Measurements from ENCODE around the gene GRIA1.

GRIA1 gene

GRCh38 chr5:153780876-153781705 is 290.6 kb downstream of the GRIA1 start:
- no peak for DNase-seq (ENCODE audit: low read depth)

GRCh38 chr5:153782589-153783361 is 292.3 kb downstream of the GRIA1 start:
- no peak for DNase-seq (ENCODE audit: low read depth)

GRCh38 chr5:153783362-153783658 is 292.8 kb downstream of the GRIA1 start:
- no peak for DNase-seq (ENCODE audit: low read depth)

- DNase-seq (ENCODE audit: low read depth): no peak
These were observed 293.8 kb downstream of the GRIA1 start for GRCh38 chr5:153784277-153784676.

GRCh38 chr5:153791339-153791738 is 300.9 kb downstream of the GRIA1 start:
- no peak for DNase-seq (ENCODE audit: low read depth)

- DNase-seq (ENCODE audit: low read depth): no peak
These were observed 301.8 kb downstream of the GRIA1 start for GRCh38 chr5:153792305-153792704.

- no peak for DNase-seq (ENCODE audit: low read depth)
These were observed 303.2 kb downstream of the GRIA1 start for GRCh38 chr5:153793699-153794098.

GRCh38 chr5:153794327-153794726 is 303.9 kb downstream of the GRIA1 start:
- no peak for DNase-seq (ENCODE audit: low read depth)

- no peak for DNase-seq (ENCODE audit: low read depth)
These were observed 306.1 kb downstream of the GRIA1 start for GRCh38 chr5:153796527-153796926.

- DNase-seq (ENCODE audit: low read depth): no peak
These were observed 307.0 kb downstream of the GRIA1 start for GRCh38 chr5:153797484-153797883.

- no peak for DNase-seq (ENCODE audit: low read depth)
These were observed 308.4 kb downstream of the GRIA1 start for GRCh38 chr5:153798830-153799229.

GRCh38 chr5:153799466-153799865 is 309.0 kb downstream of the GRIA1 start:
- no peak for DNase-seq (ENCODE audit: low read depth)

GRCh38 chr5:153802050-153802821 is 311.8 kb downstream of the GRIA1 start:
- no peak for DNase-seq (ENCODE audit: low read depth)

GRCh38 chr5:153807801-153808200 is 317.3 kb downstream of the GRIA1 start:
- DNase-seq (ENCODE audit: low read depth): no peak

- no peak for DNase-seq (ENCODE audit: low read depth)
These were observed 318.7 kb downstream of the GRIA1 start for GRCh38 chr5:153809166-153809565.

- DNase-seq (ENCODE audit: low read depth): no peak
These were observed 323.4 kb downstream of the GRIA1 start for GRCh38 chr5:153813901-153814300.

GRCh38 chr5:153816870-153817269 is 326.4 kb downstream of the GRIA1 start:
- DNase-seq (ENCODE audit: low read depth): no peak

GRCh38 chr5:153818626-153819025 is 328.2 kb downstream of the GRIA1 start:
- DNase-seq (ENCODE audit: low read depth): no peak

GRCh38 chr5:153823036-153823435 is 332.6 kb downstream of the GRIA1 start:
- DNase-seq (ENCODE audit: low read depth): no peak

GRCh38 chr5:153824909-153825308 is 334.4 kb downstream of the GRIA1 start:
- DNase-seq (ENCODE audit: low read depth): no peak

GRCh38 chr5:153827397-153827796 is 336.9 kb downstream of the GRIA1 start:
- DNase-seq (ENCODE audit: low read depth): no peak

GRCh38 chr5:153829510-153830065 is 339.1 kb downstream of the GRIA1 start:
- no peak for DNase-seq (ENCODE audit: low read depth)
